ENCODE results near the gene SCUBE3. TPM values are rescaled to one million over a fixed set of nuclear protein-coding genes. Genes with fewer than 3 reads are reported as not detected.

The SCUBE3 gene
- total and polyA plus RNA-seq, 2 of the 13 experiments (the other 11 are each of a cell fraction or from before 2014, with no cell fraction given), result not detected

GRCh38 chr6:35234901-35235300 is 21.1 kb downstream of the SCUBE3 start (continued):
- TF ChIP-seq ZNF589 (CRISPR knock-in tag; conservative IDR thresholded peaks at IDR 0.05), result no peak
- no peak for TF ChIP-seq RARA (CRISPR knock-in tag; IDR thresholded peaks at IDR 0.05)
- TF ChIP-seq ZFYVE20 (CRISPR knock-in tag; IDR thresholded peaks at IDR 0.05; ENCODE audit: borderline replicate concordance, low read depth), result no peak

DNA sequence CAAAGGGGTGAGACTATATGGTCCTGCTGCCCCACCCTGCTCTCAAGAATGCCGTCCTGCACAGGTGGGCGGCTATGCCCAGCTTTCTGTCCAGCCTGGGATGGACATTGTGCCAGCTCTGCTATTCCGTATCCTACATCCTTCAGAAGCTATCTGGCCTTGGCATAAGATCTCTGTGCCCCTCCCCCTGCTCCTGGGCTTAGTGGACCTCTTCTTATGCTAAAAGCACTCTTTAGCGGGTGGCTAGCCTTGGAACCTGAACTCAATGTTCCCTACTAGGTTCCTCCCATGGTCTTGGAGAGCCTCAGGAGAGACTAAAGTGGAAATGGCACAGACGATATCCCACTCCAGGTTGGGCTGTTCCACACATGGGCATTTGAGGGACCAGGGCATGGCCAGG is 22.5 kb downstream of the SCUBE3 start:
- CTCF ChIA-PET (ENCODE audit: low intra/inter-chr PET ratio, low total read pairs), result no interaction called here
- WGBS (ENCODE audit: low lambda C conversion rate), result 94% methylated on average over 5 of the region's 5 CpGs
- Histone ChIP-seq H3K27me3 (ENCODE audit: control insufficient read depth in 1 of 2, insufficient read depth in 2 of 2, low read length in 2 of 2) (no peaks in the 10 kb centered on the region), H3K27ac (ENCODE audit: extremely low read length, insufficient read depth, low read length) (no peak overlapping the region), H3K9me3 (ENCODE audit: low read length) (no peaks in the 10 kb centered on the region), H2AFZ (ENCODE audit: low read length) (no peak overlapping the region), H3K79me2 (ENCODE audit: insufficient read depth, low read length) (no peaks in the 10 kb centered on the region), H4K20me1 (ENCODE audit: insufficient read depth, low read length) (peaks cover 7% of the 10 kb centered on the region; the same call in 1 of the 2 replicates), H3K36me3 (replicated peaks in 1 of 2; ENCODE audit: control insufficient read depth in 1 of 2, insufficient read depth in 2 of 2, low read length in 2 of 2) (no peaks in the 10 kb centered on the region), H3K4me1 (ENCODE audit: insufficient read depth, low read length) (peaks cover 8% of the 10 kb centered on the region; the same call in 1 of the 2 replicates), H3K4me3 (replicated peaks in 1 of 3; ENCODE audit: insufficient read depth in 1 of 3, low read depth in 2 of 3, low read length in 3 of 3) (no peak overlapping the region), H3K4me2 (ENCODE audit: low read depth, low read length) (no peak overlapping the region), H3K9ac (ENCODE audit: insufficient read depth, low read depth, low read length) (no peak overlapping the region)
- FAIRE-seq, result no peak
- POLR2A ChIA-PET, result no interaction called here
- BruUV-seq (replicated peaks), result no TSS peak
- no peak for DNase-seq (ENCODE audit: low spot score)
- in situ Hi-C loops (cut with HindIII; ENCODE audit: extremely low pct_ligation_motif_present, low pct_unique_long_range_greater_than_20kb) (loop anchor here (5.0 kb wide), 1 partner anchor 249 kb away; no protein-coding TSS in a partner anchor), intact Hi-C loops (cut with micrococcal nuclease; ENCODE audit: unreplicated experiment) (no loop called here)
- TF ChIP-seq RXRB (CRISPR knock-in tag; IDR thresholded peaks at IDR 0.05; ENCODE audit: borderline replicate concordance), result no peak
- ATAC-seq, result no peak

DNA sequence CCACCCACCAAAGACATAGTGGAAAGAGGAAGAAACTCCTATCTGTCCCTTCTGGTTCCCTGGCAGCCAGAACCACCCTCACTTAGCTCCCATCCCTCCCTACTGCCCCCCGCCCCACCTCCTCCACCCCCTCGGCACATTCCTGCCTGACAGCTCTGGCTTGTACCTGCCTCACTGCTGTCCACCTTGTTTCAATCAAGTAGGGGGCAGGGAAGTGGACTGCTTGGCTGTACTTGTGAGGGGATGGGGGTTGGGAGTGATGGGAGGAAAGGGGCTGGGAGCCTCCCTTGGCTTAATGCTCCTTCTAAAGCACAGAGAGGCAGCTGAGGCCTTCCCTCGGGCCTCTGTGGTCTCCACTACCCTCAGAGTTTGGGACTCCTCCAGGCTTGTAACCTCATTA is 23.7 kb downstream of the SCUBE3 start:
- H3K27me3 ChIP-seq (ENCODE audit: control insufficient read depth in 1 of 2, insufficient read depth in 2 of 2, low read length in 2 of 2), result no peaks in the 10 kb centered on the region
- intact Hi-C loops (cut with micrococcal nuclease; ENCODE audit: unreplicated experiment), result no loop called here
- ChIA-PET POLR2A (no interaction called here), CTCF (ENCODE audit: low intra/inter-chr PET ratio, low total read pairs) (interaction anchor here (4.9 kb wide), 1 partner anchor 91 kb away, joined by 61 read pairs; no protein-coding TSS in a partner anchor)
- TF ChIP-seq ZUFSP (CRISPR knock-in tag; IDR thresholded peaks at IDR 0.05; ENCODE audit: borderline replicate concordance) (no peak), JDP2 (CRISPR knock-in tag; IDR thresholded peaks at IDR 0.05; ENCODE audit: borderline replicate concordance) (no peak), RFXANK (CRISPR knock-in tag; IDR thresholded peaks at IDR 0.05) (no peak), CCAR2 (optimal IDR thresholded peaks at IDR 0.05; ENCODE audit: low read depth, low read length) (no peak), ZNF17 (CRISPR knock-in tag; IDR thresholded peaks at IDR 0.05) (no peak)
- no peak overlapping the region for H3K4me2 ChIP-seq (ENCODE audit: low read depth, low read length)
- DNase-seq (ENCODE audit: low spot score) (no peak), ATAC-seq (no peak), FAIRE-seq (no peak)
- no peaks in the 10 kb centered on the region for H3K9me3 ChIP-seq (ENCODE audit: low read length)
- no TSS peak for BruUV-seq (replicated peaks)
- no peak overlapping the region for H3K9ac ChIP-seq (ENCODE audit: insufficient read depth, low read depth, low read length)
- no peak overlapping the region for H2AFZ ChIP-seq (ENCODE audit: low read length)
- in situ Hi-C loops (cut with HindIII; ENCODE audit: extremely low pct_ligation_motif_present, low pct_unique_long_range_greater_than_20kb), result loop anchor here (5.0 kb wide), 1 partner anchor 250 kb away; no protein-coding TSS in a partner anchor
- no peak overlapping the region for H3K27ac ChIP-seq (ENCODE audit: extremely low read length, insufficient read depth, low read length)
- 95% methylated on average over 3 of the region's 3 CpGs for WGBS (ENCODE audit: low lambda C conversion rate)
- H3K4me1 ChIP-seq (ENCODE audit: insufficient read depth, low read length), result no peaks in the 10 kb centered on the region
- peaks cover 7% of the 10 kb centered on the region; the same call in 1 of the 2 replicates for H4K20me1 ChIP-seq (ENCODE audit: insufficient read depth, low read length)
- H3K4me3 ChIP-seq (replicated peaks in 1 of 3; ENCODE audit: insufficient read depth in 1 of 3, low read depth in 2 of 3, low read length in 3 of 3), result no peak overlapping the region
- no peaks in the 10 kb centered on the region for H3K36me3 ChIP-seq (replicated peaks in 1 of 2; ENCODE audit: control insufficient read depth in 1 of 2, insufficient read depth in 2 of 2, low read length in 2 of 2)
- no peaks in the 10 kb centered on the region for H3K79me2 ChIP-seq (ENCODE audit: insufficient read depth, low read length)
